HG02852 (cell line): ENCODE results near the gene SH3D21.

Experiments used
- ATAC-seq: cut with Tn5 transposase; IDR thresholded peaks from one replicate; pipeline ENCODE4 v1.9.1; 2021; ENCODE audit warnings: mild to moderate bottlenecking, moderate library complexity; ENCODE audit not compliant: unreplicated experiment

SH3D21 gene

DNA sequence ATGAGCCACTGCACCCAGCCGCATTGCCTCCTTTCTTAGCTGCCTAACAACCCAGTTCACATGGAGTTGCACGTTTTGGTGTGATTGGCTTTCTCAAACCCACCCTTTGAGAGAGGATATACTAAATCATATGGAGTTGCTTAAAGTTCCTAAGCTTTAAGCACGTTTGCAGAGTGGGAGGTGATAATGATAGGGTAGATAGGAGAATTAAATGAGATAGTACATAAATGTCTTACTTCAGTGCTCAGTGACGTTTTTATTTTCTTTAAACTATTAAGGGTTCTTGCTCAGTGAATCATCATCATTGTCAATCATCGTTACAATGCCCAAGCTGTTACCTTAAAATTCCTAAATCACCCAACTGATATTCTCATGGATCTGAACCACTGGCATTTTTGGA is 2.9 kb upstream of the SH3D21 start:
- no peak for ATAC-seq

DNA sequence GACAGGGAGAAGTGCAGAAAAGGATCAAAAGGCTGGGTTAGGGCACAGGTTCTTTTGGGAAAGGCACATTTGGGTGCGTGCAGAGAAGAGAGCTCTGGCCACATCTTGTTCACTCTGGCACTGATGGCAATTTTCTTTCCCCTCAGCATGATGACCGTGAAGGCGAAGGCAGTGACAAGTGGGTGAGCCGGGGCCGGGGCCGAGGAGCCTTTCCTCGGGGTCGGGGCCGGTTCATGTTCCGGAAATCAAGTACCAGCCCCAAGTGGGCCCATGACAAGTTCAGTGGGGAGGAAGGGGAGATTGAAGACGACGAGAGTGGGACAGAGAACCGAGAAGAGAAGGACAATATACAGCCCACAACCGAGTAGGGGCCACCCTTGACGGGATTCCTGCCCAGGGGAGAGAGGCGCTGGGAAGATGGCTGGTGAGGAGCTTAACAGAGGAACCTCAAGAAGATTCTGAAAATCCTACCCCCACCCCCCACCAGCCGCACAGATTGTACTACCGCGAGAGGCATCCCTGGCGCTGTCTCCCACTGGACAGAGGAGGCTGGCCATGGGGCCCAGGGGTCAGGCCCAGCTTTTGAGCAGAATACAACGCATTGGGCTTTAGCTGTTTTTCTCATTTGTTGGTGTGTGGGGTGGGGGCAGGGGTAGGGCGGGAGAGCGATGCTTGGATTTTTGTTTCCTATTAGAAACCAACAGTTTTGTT is 2.4 kb upstream of the SH3D21 start:
- no peak for ATAC-seq

DNA sequence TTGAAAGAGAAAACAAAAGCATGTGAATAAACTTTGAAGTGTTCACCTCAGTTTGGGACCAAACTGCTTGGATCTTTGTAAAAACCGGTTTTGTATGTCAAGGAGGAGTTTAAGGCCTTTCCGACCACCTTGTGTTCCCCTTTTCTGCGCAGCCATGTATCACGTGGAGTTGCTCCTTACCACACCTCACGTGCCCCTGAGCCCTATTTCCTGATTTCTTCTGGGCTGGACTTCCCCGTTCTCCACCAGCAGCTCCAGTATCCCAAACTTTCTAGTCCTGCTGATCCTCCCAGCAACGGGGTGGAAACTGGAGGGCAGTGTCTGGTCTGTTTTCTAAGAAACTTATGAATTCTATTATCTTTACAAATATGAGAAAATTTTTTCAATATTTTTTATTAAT is 1.6 kb upstream of the SH3D21 start:
- no peak for ATAC-seq

DNA sequence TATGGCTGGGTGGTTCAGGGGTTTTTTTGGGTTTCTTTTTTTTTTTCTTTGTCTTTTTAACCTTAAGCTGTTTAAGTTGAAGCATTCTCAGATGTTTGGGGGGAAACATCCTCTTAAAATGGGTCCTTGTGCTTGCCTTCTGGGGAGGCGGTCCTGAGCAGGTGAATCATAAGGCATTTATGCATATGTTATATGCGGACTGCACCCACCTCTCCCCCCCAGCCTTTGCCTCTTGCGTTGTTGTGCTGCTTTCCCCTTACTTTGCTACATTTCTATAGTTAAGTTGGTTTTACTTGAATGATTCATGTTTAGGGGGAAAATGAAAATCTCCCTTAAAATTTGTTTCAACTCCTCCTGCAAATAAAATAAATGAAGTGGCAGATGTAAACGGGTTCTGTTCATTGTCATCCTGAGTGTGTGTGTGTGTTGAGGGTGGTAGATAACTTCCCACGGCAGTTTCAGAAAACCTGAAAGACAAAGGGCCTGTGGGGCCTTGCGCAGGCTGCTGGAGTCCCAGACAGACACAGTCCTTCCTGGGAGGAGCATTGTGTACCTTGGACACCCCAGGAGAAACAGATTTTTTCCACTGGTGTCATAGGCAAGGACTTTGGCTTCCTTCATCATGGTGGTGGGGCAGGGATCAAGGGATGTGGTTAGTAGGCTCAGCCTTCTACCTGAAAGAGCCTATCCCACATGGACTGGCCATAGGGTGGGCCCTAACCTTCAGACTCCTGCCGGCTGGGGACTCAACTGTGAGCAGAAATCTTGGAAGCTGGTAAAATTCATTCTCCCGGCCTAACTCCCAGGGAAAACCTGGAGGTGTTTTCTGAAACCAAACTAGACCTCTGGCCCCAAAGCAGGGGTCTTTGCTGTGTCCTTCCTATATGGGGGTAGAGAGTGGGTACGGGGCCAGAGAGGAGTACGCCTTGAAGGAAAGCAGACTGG is 926 bp upstream of the SH3D21 start:
- ATAC-seq: no peak

DNA sequence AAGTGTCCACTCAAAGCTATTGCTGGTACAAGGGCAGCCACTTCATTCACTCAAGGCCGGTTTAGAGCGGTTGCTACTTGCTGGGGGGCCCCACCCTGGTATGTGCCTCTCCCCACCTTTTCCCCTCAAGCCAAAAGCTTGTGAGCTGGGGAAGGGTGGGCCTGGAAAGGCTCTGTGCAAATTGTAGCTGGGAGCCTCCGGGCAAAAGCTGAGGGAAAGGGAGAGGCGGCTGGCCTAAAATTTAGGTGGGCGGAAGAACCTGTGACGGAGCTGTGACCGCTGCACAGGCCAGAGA is 306 bp upstream of the SH3D21 start:
- ATAC-seq: no peak

DNA sequence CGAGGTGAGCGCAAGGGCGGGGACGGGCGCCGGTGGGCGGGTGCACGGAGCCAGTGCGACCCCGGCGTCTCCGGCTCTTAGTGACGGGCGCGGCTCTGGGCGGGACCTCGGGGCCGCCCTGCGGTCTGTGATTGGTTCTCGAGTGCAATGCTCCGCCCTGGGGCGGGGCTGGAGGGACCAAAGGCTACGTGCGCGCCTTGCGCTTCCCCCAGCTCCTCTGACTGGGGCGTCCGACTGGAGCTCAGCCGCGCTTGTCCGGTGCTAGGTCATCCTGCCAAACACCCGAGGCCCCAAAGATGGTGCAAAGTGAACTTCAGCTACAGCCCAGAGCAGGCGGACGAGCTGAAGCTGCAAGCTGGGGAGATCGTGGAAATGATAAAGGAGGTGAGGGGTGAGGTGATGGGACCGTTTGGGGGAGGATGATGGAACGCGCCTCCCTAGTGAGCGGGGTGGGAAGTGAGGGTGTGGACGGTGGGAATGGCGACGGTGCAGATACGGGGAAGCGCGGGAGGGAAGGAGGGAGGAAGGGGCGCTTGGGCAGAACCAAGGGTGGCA is 811 bp downstream of the SH3D21 start:
- ATAC-seq: peak; percentile 97

DNA sequence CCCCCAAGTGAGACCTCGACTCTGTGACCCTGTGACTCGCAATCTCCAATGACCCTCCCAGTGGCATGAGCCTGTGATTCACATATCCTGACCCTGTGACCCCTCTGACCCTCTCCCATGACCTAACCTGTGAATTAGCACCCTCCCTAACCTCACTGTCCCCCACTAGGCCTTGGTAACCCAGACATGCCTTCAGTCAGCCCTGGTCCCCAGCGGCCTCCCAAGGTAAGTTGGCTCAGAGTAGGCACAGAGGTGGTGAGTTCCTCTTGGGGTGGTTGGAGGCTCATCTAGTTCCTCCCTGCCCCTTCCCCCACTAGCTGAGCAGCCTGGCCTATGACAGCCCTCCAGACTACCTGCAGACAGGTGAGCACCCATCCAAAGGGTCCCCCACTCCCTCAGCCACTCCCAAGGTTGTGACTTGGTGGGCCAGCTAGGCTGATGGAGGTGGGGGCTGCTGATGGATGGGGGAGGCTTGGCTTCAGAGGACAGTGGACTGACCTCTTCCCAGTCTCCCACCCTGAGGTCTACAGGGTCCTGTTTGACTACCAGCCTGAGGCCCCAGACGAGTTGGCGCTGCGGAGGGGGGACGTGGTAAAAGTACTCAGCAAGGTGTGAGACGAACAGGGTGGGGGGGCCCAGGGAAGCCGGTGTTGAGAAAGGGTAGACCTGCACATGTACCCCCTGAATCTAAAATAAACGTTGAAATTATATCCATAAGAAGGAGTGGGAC is 1.6 kb downstream of the SH3D21 start:
- no peak for ATAC-seq

DNA sequence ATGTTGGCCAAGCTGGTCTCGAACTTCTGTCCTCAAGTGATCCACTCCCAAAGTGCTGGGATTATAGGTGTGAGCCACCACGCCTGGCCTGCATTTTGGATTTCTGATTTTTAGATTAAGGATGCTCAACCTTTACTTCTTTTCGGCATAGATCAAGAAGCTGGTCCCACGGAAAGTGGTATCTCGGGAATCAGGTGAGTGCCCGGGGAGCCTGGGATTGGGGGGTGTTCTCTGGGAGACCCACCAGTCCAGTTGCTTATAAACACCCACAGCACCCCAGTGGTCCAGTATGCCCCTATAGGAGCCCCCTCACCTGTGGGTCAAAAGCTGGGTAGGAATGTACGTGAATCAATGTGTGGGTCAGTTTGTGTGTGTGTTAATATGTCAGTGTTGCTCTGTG is 3.2 kb downstream of the SH3D21 start:
- ATAC-seq: no peak

DNA sequence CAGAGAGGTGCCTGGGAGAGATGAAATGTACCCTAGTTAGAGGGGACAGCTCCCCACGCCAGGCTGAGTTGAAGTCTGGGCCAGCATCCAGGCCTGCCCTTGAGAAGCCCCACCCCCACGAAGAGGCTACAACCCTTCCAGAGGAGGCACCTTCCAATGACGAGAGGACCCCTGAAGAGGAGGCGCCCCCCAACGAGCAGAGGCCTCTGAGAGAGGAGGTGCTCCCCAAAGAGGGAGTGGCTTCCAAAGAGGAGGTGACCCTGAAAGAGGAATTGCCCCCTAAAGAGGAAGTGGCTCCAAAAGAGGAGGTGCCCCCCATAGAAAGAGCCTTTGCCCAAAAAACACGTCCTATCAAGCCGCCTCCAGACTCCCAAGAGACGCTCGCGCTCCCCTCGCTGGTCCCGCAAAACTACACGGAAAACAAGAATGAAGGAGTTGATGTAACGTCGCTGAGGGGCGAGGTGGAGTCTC is 14.2 kb downstream of the SH3D21 start:
- ATAC-seq: no peak

DNA sequence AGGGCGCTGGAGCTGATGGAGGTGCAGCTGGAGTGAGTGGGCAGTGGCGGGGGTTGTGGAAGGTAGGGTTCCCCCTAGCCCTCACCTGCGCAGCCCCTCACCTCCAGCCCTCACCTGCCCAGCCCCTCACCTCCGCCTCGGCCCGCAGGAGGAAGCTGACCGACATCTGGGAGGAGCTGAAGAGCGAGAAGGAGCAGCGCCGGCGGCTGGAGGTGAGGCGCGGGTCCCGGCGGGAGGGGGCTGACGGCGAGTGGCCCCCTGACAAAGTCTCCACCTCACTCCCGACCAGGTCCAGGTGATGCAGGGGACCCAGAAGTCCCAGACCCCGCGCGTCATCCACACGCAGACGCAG is 14.6 kb downstream of the SH3D21 start:
- ATAC-seq: no peak

DNA sequence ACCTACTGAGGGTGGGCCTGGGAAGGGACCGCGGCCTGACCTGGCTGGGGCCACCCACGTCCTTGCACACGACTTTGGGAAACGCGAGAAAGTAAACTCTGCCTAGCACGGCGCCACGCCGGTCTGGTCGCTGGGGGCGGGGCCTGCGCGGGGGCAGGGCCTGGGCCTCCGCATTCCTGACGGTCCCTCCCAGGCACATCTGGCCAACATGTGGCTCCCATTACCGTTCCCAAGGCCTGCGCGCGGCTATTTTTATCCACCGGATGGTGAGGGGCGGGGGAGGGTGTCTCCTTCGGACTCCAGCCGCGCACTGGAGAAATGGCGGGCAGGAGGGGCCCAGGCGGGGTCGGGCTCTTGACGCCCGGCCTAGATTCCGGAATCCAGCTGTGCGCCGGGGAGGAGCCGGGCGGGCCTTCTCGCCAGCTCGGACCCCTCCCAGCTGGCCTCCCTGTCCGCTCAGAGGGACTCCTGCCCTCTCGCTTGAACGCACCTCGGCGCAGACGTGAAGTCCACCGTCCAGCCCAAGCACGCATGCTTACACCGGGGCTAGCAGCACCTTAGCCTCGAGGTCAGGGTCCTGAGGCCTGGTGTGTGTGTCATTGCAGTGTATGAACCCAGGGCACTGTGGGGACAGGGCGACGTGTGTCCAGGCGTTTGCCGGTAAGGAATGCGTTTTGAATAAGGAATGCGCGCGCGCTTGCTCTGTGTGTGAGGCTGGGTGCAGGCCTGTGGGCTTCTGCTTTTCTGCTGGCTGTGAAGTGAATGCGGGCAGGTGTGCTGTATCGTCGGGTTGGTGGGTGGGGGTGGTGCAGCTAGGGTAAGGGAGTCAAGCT is 15.2 kb downstream of the SH3D21 start:
- ATAC-seq: no peak

DNA sequence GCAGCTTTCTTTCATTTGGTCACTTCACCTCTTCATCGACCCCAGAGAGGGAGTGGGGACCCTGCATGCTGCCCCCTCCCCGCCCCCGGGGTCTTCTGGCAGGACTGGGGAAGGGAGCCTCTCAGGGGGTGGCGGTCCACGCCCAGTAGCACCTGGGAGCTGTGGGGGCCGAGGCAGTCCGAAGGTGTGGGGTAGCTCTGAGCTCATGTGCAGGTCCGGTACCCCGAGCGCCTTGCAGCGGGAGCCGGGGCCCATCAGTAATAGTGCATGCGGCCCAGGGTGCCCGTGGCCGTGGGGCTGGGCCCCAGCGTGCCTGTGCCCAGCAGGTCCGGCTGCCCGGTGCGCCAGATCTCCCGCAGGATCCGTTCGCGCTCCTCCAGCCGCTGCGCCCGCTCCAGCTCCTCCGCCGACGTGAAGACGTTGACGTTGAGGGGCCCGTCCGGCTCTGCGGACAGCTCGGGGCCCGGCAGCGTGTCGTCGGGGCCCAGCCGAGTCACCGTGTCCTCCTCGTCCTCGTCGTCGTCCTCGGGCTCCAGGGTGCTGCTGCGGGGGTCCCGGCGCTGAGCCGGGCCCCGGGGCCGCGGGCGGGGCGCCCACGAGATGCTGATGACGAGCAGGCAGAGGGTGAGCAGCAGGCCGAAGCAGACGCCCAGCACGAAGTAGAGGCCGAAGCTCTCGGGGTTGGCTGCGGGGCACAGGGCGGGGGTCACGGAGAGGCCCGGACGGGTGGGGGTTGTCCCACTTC is 16.0 kb downstream of the SH3D21 start:
- ATAC-seq: no peak

DNA sequence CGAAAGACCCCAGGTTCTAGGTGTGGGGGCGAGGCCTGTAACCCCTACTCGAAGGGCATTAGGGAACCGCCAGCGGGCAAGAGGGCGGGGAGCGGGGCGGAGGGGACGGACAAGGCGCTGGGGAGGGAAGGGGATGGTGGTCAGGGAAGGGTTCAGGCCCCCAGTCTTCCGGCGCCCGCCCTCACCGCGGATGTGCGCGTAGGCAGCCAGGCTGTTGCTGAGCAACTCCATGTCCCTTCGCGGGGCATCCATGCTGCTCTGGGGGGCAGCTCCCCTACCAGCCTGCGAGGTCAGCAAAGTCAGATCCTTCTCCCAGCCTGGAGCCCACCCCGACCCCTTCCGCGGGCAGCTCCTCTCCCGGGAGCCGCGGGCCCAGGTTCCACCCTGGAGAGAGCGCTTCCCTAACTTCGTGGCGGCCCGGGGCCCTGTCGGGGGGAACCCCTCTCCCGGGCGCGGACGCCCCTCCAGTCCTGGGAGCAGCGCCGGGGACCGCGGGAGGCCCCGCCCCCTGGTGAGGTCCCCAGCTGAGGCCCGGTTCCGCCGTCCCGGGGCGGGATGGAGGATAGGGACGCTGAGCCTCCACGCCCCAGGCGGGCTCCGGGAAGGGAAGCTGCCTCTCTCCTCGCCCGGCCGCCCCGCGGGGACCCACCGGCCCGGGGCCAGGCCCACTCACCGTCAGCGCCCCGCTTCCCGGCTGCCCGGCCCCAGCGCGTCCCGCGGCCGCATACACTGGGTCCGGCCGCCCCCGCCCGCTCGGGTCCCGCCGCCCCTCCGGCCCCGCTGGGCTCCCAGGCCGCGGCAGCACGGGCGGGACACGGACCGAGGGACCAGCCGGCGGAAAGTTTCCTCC is 16.8 kb downstream of the SH3D21 start:
- ATAC-seq: peak; percentile 37

DNA sequence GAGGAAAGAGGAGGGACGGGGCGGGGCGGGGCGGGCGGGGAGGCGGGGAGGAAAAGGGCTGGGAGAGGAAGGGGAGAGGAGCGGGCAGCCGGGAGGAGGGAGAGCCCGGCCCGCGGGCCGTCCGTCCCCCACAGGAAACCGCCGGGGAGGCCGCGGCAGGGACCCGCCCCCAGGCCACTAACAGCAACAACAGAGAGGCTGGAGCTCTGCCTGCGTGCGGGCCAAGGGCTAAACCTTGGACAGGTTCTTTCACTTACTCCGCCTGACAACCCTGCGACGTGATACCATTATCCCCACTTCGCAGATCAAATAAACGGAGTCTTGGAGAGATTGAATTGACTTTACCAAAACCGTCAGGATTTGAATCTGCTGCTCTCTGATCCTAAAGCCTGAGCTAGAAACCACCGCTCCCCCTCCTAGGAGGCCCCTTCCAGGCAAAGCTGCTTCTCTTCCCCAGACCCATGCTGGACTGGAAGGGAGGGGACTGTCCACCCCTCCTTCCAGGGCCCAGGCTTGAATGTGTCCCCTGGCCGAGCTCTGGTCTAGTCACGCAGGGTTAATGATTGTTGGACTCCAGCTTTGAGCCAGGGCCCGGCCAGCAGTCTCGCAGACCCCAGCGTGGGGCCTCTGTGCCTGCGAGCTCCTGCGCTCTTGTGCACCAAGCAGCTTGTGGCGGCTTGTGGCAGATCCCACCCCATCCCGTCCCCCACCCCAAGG is 17.6 kb downstream of the SH3D21 start, which contains the start of gene EVA1B:
EVA1B (minus strand) TSS at position 10 of the 717 bp plus-strand sequence. CDS start 608 bp downstream, outside the sequence.
- peak; percentile 39 for ATAC-seq

DNA sequence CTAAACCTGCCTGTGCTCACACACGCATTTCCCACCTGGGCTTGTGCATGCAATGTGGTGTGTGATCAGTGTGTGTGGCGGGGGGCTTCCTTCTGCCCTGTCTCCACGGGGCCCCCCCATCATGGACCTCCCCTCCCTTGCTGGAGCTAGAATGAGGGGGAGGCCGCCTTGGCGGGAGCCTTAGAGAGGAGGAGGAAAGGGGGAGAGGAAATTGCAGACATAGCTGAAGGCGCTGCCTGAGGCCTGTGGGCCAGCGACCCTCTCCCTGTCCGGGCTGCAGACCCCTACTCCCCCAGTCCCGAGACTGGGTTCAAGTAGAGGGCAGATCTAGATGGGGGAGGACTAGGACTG is 18.2 kb downstream of the SH3D21 start:
- no peak for ATAC-seq

DNA sequence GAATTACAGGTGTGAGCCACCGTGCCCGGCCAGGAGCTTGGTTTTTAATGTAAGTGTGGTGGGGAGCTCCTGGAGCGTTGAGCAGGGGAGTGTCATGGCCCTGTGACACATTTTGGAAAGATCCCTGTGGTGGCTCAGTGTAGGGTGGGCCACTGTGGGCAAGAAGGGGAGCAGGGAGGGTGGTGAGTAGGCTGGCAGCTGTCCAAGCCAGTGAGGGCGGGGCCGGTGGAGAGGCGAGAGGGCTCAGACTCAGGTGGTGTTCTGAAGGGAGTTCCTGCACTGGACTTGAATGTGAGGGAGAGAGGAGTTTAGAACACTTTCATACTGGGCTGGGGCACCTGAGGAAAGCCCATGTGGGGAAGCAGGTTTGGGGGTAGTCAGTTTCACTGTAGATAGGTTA is 20.3 kb downstream of the SH3D21 start:
- no peak for ATAC-seq

DNA sequence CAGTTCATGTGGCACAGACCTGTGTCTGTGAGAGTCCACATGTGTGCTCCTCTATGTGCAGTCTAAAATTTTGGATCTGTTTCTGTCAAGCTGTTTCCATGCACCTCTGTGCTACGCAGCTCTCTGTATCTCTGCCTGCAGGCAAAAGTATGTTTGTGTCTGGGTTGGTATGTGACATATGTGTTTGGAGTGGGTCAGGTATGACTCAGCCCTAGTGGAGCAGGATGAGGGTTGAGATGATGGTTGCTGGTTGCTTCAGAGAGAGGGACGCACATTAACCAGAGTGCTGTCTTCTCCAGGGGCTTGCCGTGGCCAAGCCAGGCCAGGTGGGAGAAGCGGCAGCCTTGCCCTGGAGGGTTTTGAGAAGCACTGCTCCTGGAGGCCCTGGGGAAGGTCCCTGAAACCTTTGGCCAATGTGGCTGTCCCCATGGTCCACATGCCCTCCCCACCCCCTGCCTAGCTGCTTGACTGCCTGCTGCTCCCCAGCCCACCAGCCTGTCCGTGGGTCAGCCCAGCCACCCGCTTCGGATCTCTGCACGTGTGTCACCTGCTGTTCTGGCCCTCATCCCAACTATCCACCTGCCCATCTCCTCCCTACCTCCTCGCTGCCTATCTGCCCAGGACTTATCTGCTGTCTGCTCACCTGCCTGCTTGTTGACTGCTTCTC is 21.4 kb downstream of the SH3D21 start:
- no peak for ATAC-seq

DNA sequence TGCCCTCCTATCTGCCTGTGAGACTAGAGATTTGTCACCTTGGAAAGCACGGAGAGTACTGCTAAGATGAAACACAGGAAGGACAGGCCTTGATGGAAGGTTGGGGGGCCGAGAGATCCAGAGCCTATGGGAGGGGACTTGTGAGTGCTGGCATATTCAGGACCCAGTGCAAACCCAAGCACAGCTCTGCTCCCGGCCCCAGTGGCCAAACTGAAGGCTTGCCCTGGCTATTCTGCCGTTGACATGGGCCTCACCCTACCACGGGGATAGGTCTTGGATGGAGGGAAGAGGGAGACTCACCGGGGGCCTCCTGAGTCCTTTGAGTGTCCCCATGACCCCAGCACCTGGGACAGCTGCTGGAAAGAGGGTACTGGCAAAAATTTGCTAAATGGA is 21.9 kb downstream of the SH3D21 start:
- ATAC-seq: no peak
